HG02763 (cell line): ENCODE measurements around the gene SRGAP2C.
"Not testable (repeated sequence)": the region's sequence is repeated elsewhere in the genome, so short reads cannot be mapped to it uniquely, and the experiment has no call there.

Source experiments
- ATAC-seq: cut with Tn5 transposase; IDR thresholded peaks from one replicate; pipeline ENCODE4 v1.9.1; 2021; ENCODE audit warnings: mild to moderate bottlenecking, moderate library complexity; ENCODE audit not compliant: unreplicated experiment

Gene SRGAP2C

GRCh38 chr1:121369959-121370358 is 185.2 kb downstream of the SRGAP2C start:
- not testable (repeated sequence) for ATAC-seq

- ATAC-seq, result not testable (repeated sequence)
Observed at GRCh38 chr1:121374851-121375367, 190.1 kb downstream of the SRGAP2C start.

- ATAC-seq, result not testable (repeated sequence)
Observed at GRCh38 chr1:121376986-121377385, 192.2 kb downstream of the SRGAP2C start.

GRCh38 chr1:121378757-121379156 is 194.0 kb downstream of the SRGAP2C start:
- ATAC-seq, result not testable (repeated sequence)

GRCh38 chr1:121384754-121385153 is 200.0 kb downstream of the SRGAP2C start:
- not testable (repeated sequence) for ATAC-seq

- ATAC-seq, result not testable (repeated sequence)
Observed at GRCh38 chr1:121385162-121385561, 200.4 kb downstream of the SRGAP2C start.

GRCh38 chr1:121385563-121386288 is 201.0 kb downstream of the SRGAP2C start:
- not testable (repeated sequence) for ATAC-seq

- ATAC-seq, result not testable (repeated sequence)
Observed at GRCh38 chr1:121386319-121386948, 201.7 kb downstream of the SRGAP2C start.

- ATAC-seq, result not testable (repeated sequence)
Observed at GRCh38 chr1:121389895-121390560, 205.3 kb downstream of the SRGAP2C start.

GRCh38 chr1:121392130-121392529 is 207.4 kb downstream of the SRGAP2C start:
- ATAC-seq, result not testable (repeated sequence)

- ATAC-seq, result not testable (repeated sequence)
Observed at GRCh38 chr1:121395718-121396201, 211.0 kb downstream of the SRGAP2C start.

- not testable (repeated sequence) for ATAC-seq
Observed at GRCh38 chr1:121396335-121397081, 211.7 kb downstream of the SRGAP2C start.

GRCh38 chr1:121397101-121397500 is 212.3 kb downstream of the SRGAP2C start:
- not testable (repeated sequence) for ATAC-seq

GRCh38 chr1:121399193-121399592 is 214.4 kb downstream of the SRGAP2C start:
- ATAC-seq, result not testable (repeated sequence)

GRCh38 chr1:121400108-121400507 is 215.3 kb downstream of the SRGAP2C start:
- ATAC-seq, result not testable (repeated sequence)

GRCh38 chr1:121400541-121401310 is 216.0 kb downstream of the SRGAP2C start:
- ATAC-seq, result not testable (repeated sequence)

- not testable (repeated sequence) for ATAC-seq
Observed at GRCh38 chr1:121401375-121401955, 216.7 kb downstream of the SRGAP2C start.

- ATAC-seq, result not testable (repeated sequence)
Observed at GRCh38 chr1:121403254-121403653, 218.5 kb downstream of the SRGAP2C start.

GRCh38 chr1:121408354-121408753 is 223.6 kb downstream of the SRGAP2C start:
- ATAC-seq, result no peak
